CD4-positive, alpha-beta memory T cell (primary cell): ENCODE measurements around the gene TAS2R20. TPM values are rescaled to one million over a fixed set of nuclear protein-coding genes. Genes with fewer than 3 reads are reported as not detected.

ENCODE experiments used
- CTCF ChIA-PET: fragments of 350-600 bp; sonication (Branson Sonifier 250); formaldehyde crosslinking; loops from one replicate; lab custom pipeline; 2021; ENCODE audit warnings: inconsistent platforms; ENCODE audit not compliant: partially characterized antibody; lab: Charles Lee
- POLR2A ChIA-PET: fragments of 350-600 bp; sonication (Branson Sonifier 250); formaldehyde crosslinking; loops from one replicate; lab custom pipeline; 2021; ENCODE audit not compliant: partially characterized antibody; lab: Charles Lee
- DNase-seq, 5 donors: peaks; one replicate each; pipeline versions ENCODE4 v3.0.0 to v3.0.0-alpha.2; 2020 to 2022; ENCODE audit warnings: mixed read lengths in 1 of 5
- H3K27ac ChIP-seq: one replicate; pipeline ENCODE4 v1.7.0; 2013; ENCODE audit warnings: low read depth, low read length
- H3K27me3 ChIP-seq: 2 replicates; pipeline ENCODE4 v1.7.0; 2013; ENCODE audit warnings: mild to moderate bottlenecking, low read length, moderate library complexity; ENCODE audit not compliant: insufficient read depth
- H3K36me3 ChIP-seq: 2 replicates; pipeline ENCODE4 v1.7.0; 2013; ENCODE audit warnings: mild to moderate bottlenecking, low read length, moderate library complexity; ENCODE audit not compliant: insufficient read depth
- H3K4me1 ChIP-seq: 2 replicates; pipeline ENCODE4 v1.7.0; 2013; ENCODE audit warnings: mild to moderate bottlenecking, low read length, moderate library complexity; ENCODE audit not compliant: insufficient read depth
- H3K4me3 ChIP-seq, 2 donors: one replicate each; pipeline ENCODE4 v1.7.0; 2013; ENCODE audit warnings: low read length in 2 of 2, mild to moderate bottlenecking in 1 of 2
- H3K9me3 ChIP-seq, 2 donors: one replicate each; pipeline ENCODE4 v1.7.0; 2013; ENCODE audit warnings: low read length in 2 of 2, control low read depth in 1 of 2; ENCODE audit not compliant: control insufficient read depth in 1 of 2
- H3K27ac Mint-ChIP-seq, 7 donors: one replicate each; pipeline ENCODE4 v1.8.0; 2020 to 2021; ENCODE audit warnings: mixed read lengths in 7 of 7, mild to moderate bottlenecking in 6 of 7, inconsistent platforms in 3 of 7, moderate library complexity in 3 of 7
- H3K27me3 Mint-ChIP-seq, 2 donors: one replicate each; pipeline ENCODE4 v1.8.0; 2020 to 2021; ENCODE audit warnings: mixed read lengths in 2 of 2
- H3K36me3 Mint-ChIP-seq, 2 donors: one replicate each; pipeline ENCODE4 v1.8.0; 2020 to 2021; ENCODE audit warnings: mixed read lengths in 2 of 2, inconsistent platforms in 1 of 2, mild to moderate bottlenecking in 1 of 2
- H3K4me1 Mint-ChIP-seq, 4 donors: one replicate each; pipeline ENCODE4 v1.8.0; 2020 to 2021; ENCODE audit warnings: mixed read lengths in 4 of 4, mild to moderate bottlenecking in 1 of 4
- H3K4me3 Mint-ChIP-seq, 8 donors: one replicate each; pipeline ENCODE4 v1.8.0; 2020 to 2021; ENCODE audit warnings: mixed read lengths in 8 of 8, mild to moderate bottlenecking in 7 of 8, moderate library complexity in 6 of 8, inconsistent platforms in 3 of 8
- H3K9me3 Mint-ChIP-seq, 8 donors: one replicate each; pipeline ENCODE4 v1.8.0; 2020 to 2021; ENCODE audit warnings: mixed read lengths in 8 of 8, mild to moderate bottlenecking in 5 of 8, inconsistent platforms in 3 of 8, moderate library complexity in 1 of 8
- intact Hi-C: fragments of 100-400 bp; cut with micrococcal nuclease; formaldehyde crosslinking; loops from one replicate; pipeline ENCODE4 v1.15.1; 2023
- polyA plus RNA-seq, 2 donors: library from polyadenylated mRNA; unstranded; fragments of 300-500 nt; fragmentation: Illumina TruSeq; gene quantifications; one replicate each; pipeline ENCODE4 v1.2.3, GENCODE V29; 2021
- total RNA-seq, 2 experiments: library from RNA; stranded (reverse); gene quantifications; one replicate each; pipeline ENCODE4 v1.2.3, GENCODE V29; 2021

Gene TAS2R20
- total and polyA plus RNA-seq, 4 experiments from 2014 or later: 0.14 to 2.5 (median 1.3) TPM; not detected in 1

DNA sequence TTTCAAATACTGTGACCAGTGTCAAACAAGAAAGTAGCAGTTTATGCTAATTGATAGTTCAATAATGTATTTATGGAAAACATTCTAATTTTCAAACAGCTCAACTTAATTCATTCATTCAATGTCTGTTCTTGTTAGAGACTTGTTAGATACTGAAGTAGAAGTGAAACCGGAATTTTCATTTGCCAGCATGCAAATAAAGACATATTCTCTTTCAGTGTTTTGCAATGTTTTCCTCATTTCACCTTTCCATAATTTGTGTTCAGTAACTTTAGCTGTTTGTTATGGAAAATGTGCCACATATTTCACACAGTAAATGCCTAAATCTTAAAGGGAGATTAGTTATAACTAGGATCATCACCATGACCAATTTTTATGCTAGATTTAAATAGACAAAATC lies 32.6 kb downstream of the TAS2R20 start:
- peaks cover 14 to 21% (median 17%) of the 10 kb centered on the region in 4 donors for H3K4me1 Mint-ChIP-seq
- CTCF ChIA-PET: no interaction called here
- no peak overlapping the region for H3K27ac Mint-ChIP-seq
- H3K4me3 Mint-ChIP-seq: no peak overlapping the region
- intact Hi-C loops: no loop called here
- H3K27me3 Mint-ChIP-seq: no peaks in the 10 kb centered on the region
- H3K36me3 ChIP-seq: no peaks in the 10 kb centered on the region
- H3K4me1 ChIP-seq: peaks cover 10% of the 10 kb centered on the region
- no peaks in the 10 kb centered on the region for H3K27me3 ChIP-seq
- H3K4me3 ChIP-seq: no peak overlapping the region
- POLR2A ChIA-PET: no interaction called here
- peaks cover 0 to 2% (median 0%) of the 10 kb centered on the region in 8 donors for H3K9me3 Mint-ChIP-seq
- H3K9me3 ChIP-seq: no peaks in the 10 kb centered on the region
- H3K36me3 Mint-ChIP-seq: peaks cover 1 to 26% of the 10 kb centered on the region in 2 donors
- DNase-seq: no peak
- H3K27ac ChIP-seq: no peak overlapping the region

DNA sequence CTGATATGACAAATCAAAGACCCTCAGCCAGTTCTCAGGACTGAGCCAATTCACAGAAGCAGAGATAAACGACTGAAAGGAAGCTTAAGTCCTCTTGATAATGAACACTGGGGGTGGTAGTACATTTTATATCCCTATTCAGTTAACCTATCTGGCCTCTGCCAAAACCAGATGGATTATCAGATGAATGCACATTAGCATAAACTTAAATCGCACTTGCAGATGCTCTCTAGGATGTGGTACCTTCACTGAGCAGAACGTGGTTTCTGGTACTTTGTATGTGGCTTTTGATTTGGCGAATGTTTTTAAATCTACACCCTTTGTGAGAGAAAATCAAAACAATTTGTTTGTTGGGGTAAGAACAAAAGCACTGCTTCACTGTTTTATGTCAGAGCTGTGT lies 37.9 kb downstream of the TAS2R20 start:
- intact Hi-C loops: loop anchor here (1.0 kb wide), 1 partner anchor 526 kb away; no protein-coding TSS in a partner anchor
- Mint-ChIP-seq H3K36me3 (peaks cover 7 to 42% of the 10 kb centered on the region in 2 donors), H3K27me3 (no peaks in the 10 kb centered on the region), H3K27ac (peak overlapping the region in 4 of 7 donors; percentile 33 to 70 (median 38)), H3K4me3 (peak overlapping the region in 3 of 8 donors; percentile 1 to 22 (median 1)), H3K9me3 (peaks cover 0 to 11% (median 2%) of the 10 kb centered on the region in 8 donors), H3K4me1 (peaks cover 23 to 43% (median 27%) of the 10 kb centered on the region in 4 donors)
- POLR2A ChIA-PET: no interaction called here
- Histone ChIP-seq H3K4me1 (peaks cover 19% of the 10 kb centered on the region), H3K27ac (no peak overlapping the region), H3K4me3 (no peak overlapping the region), H3K27me3 (no peaks in the 10 kb centered on the region), H3K9me3 (no peaks in the 10 kb centered on the region), H3K36me3 (no peaks in the 10 kb centered on the region)
- CTCF ChIA-PET: interaction anchor here (1.4 kb wide), 1 partner anchor 526 kb away, joined by 4 read pairs; no protein-coding TSS in a partner anchor
- DNase-seq: peak in 4 of 5 donors; percentile 62 to 72 (median 68)

DNA sequence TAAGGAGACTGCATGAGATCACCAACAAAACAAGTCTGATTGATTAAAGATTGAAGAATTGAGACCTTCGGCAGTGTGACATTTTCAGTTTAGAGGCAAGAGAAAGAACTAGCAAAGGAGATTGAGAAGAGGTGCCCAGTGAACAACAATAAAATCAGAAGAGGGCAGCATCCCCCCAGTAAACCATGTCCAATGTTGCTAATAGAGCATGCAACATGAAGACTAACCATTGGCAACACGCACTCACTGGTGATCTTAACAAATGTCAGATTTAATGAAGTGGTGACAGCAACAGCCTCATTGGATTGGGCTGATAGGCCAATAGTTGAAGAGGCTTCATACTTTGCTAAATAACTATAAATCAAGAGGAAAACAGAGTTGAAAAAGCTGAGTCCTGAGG lies 38.3 kb downstream of the TAS2R20 start:
- Mint-ChIP-seq H3K27ac (peak overlapping the region in 4 of 7 donors; percentile 3 to 70 (median 8)), H3K4me3 (peak overlapping the region in 1 of 8 donors; percentile 1), H3K4me1 (peaks cover 23 to 43% (median 29%) of the 10 kb centered on the region in 4 donors), H3K9me3 (peaks cover 0 to 14% (median 4%) of the 10 kb centered on the region in 8 donors), H3K27me3 (no peaks in the 10 kb centered on the region), H3K36me3 (peaks cover 7 to 46% of the 10 kb centered on the region in 2 donors)
- no peak overlapping the region for H3K4me3 ChIP-seq
- peaks cover 19% of the 10 kb centered on the region for H3K4me1 ChIP-seq
- H3K27ac ChIP-seq: no peak overlapping the region
- DNase-seq: no peak
- intact Hi-C loops: loop anchor here (1.0 kb wide), 1 partner anchor 526 kb away; no protein-coding TSS in a partner anchor
- no peaks in the 10 kb centered on the region for H3K36me3 ChIP-seq
- POLR2A ChIA-PET: no interaction called here
- CTCF ChIA-PET: interaction anchor here (1.4 kb wide), 1 partner anchor 526 kb away, joined by 4 read pairs; no protein-coding TSS in a partner anchor
- H3K9me3 ChIP-seq: no peaks in the 10 kb centered on the region
- no peaks in the 10 kb centered on the region for H3K27me3 ChIP-seq

DNA sequence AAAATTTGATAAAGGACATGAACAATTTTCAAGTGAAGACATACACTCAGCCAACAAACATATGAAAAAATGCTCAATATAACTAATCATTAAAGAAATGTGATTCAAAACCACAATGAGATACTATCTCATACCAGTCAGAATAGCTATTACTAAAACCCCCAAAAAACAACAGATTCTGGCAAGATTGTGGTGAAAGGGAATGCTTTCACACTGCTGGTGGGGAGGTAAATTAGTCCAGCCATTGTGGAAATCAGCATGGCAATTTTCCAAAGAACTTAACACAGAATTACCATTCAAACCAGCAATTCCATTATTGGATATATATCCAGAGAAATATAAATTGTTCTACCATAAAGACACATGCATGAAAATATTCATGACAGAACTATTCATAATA lies 40.4 kb downstream of the TAS2R20 start:
- no peaks in the 10 kb centered on the region for H3K27me3 ChIP-seq
- H3K4me1 ChIP-seq: peaks cover 19% of the 10 kb centered on the region
- no peak for DNase-seq
- POLR2A ChIA-PET: no interaction called here
- peaks cover 0 to 18% (median 5%) of the 10 kb centered on the region in 8 donors for H3K9me3 Mint-ChIP-seq
- H3K27ac ChIP-seq: no peak overlapping the region
- peaks cover 7 to 51% of the 10 kb centered on the region in 2 donors for H3K36me3 Mint-ChIP-seq
- no peak overlapping the region for H3K4me3 ChIP-seq
- CTCF ChIA-PET: no interaction called here
- H3K9me3 ChIP-seq: no peaks in the 10 kb centered on the region
- H3K27me3 Mint-ChIP-seq: no peaks in the 10 kb centered on the region
- H3K36me3 ChIP-seq: no peaks in the 10 kb centered on the region
- H3K4me1 Mint-ChIP-seq: peaks cover 23 to 57% (median 31%) of the 10 kb centered on the region in 4 donors
- no peak overlapping the region for H3K4me3 Mint-ChIP-seq
- intact Hi-C loops: no loop called here
- H3K27ac Mint-ChIP-seq: no peak overlapping the region

DNA sequence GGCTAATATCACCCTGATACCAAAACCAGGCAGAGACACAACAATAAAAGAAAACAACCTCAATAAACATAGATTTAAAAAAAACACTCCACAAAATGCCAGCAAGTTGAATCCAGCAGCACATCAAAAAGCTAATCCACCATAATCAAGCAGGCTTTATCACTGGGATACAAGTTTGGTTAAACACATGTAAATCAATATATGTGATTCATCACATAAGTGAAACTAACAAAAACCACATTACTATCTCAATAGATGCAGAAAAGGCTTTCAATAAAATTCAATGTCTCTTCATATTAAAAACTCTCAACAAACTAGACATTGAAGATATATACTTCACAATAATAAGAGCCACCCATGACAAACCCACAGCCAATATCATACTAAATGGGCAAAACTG lies 42.0 kb downstream of the TAS2R20 start:
- Histone ChIP-seq H3K4me3 (no peak overlapping the region), H3K27ac (no peak overlapping the region), H3K27me3 (no peaks in the 10 kb centered on the region), H3K4me1 (peaks cover 15% of the 10 kb centered on the region), H3K9me3 (no peaks in the 10 kb centered on the region), H3K36me3 (no peaks in the 10 kb centered on the region)
- Mint-ChIP-seq H3K36me3 (peaks cover 9 to 51% of the 10 kb centered on the region in 2 donors), H3K4me1 (peaks cover 14 to 46% (median 22%) of the 10 kb centered on the region in 4 donors), H3K9me3 (peaks cover 0 to 20% (median 5%) of the 10 kb centered on the region in 8 donors), H3K27ac (no peak overlapping the region), H3K27me3 (no peaks in the 10 kb centered on the region), H3K4me3 (no peak overlapping the region)
- CTCF ChIA-PET: no interaction called here
- no peak for DNase-seq
- intact Hi-C loops: no loop called here
- POLR2A ChIA-PET: no interaction called here

DNA sequence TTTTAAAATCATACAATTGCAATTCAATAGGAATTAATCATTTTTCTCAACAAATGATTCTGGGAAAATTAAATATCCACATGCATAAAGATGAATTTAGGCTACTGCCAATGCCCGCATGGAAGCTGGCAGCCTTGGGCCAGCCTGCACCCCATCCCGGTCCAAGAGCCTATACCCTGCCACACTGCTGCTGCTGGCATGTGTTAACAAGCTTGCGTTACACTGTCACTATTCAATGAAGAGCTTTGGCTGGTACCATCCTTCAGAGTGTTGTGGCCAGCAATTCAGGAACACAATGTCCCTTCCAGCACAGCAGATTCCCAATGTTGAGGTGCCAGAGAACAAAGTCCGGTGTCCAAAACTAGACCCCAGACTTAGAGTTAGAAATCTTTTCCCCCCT lies 45.5 kb downstream of the TAS2R20 start:
- H3K27ac Mint-ChIP-seq: no peak overlapping the region
- peaks cover 0 to 26% (median 7%) of the 10 kb centered on the region in 4 donors for H3K4me1 Mint-ChIP-seq
- no peak overlapping the region for H3K27ac ChIP-seq
- no peaks in the 10 kb centered on the region for H3K9me3 ChIP-seq
- H3K9me3 Mint-ChIP-seq: peaks cover 0 to 30% (median 5%) of the 10 kb centered on the region in 8 donors
- ChIA-PET POLR2A (no interaction called here), CTCF (no interaction called here)
- intact Hi-C loops: no loop called here
- H3K4me1 ChIP-seq: no peaks in the 10 kb centered on the region
- no peak for DNase-seq
- H3K4me3 Mint-ChIP-seq: no peak overlapping the region
- H3K36me3 ChIP-seq: no peaks in the 10 kb centered on the region
- H3K27me3 ChIP-seq: no peaks in the 10 kb centered on the region
- H3K4me3 ChIP-seq: no peak overlapping the region
- no peaks in the 10 kb centered on the region for H3K27me3 Mint-ChIP-seq
- peaks cover 12 to 53% of the 10 kb centered on the region in 2 donors for H3K36me3 Mint-ChIP-seq
